GM13977 (cell line): ENCODE results near the gene KCNH1.

Source experiments
- DNase-seq: peaks from one replicate; pipeline ENCODE4 v3.0.0; 2012; ENCODE audit warnings: low spot score
- CTCF ChIP-seq: IDR thresholded peaks from 2 replicates; pipeline ENCODE4 v1.5.1; 2012; ENCODE audit warnings: mild to moderate bottlenecking, control low read depth; ENCODE audit not compliant: insufficient read depth; ENCODE audit errors: extremely low read depth, missing control alignments
- in situ Hi-C: fragments of 300-500 bp; cut with MboI; formaldehyde crosslinking; loops from one replicate; pipeline ENCODE4 v1.12.0; 2022; ENCODE audit warnings: low sequenced_read_pairs, low pct_unique_long_range_greater_than_20kb, mixed read lengths, inconsistent platforms; ENCODE audit not compliant: unreplicated experiment

Gene KCNH1

GRCh38 chr1:210739627-210740026 is 394.3 kb downstream of the KCNH1 start:
- TF ChIP-seq CTCF: no peak
- no peak for DNase-seq
- in situ Hi-C loops: no loop called here

GRCh38 chr1:210738256-210738655 is 395.7 kb downstream of the KCNH1 start:
- no peak for DNase-seq
- no peak for TF ChIP-seq CTCF
- in situ Hi-C loops: no loop called here

- TF ChIP-seq CTCF: no peak
- DNase-seq: no peak
- in situ Hi-C loops: no loop called here
These were observed 397.2 kb downstream of the KCNH1 start for GRCh38 chr1:210736713-210737112.

GRCh38 chr1:210731597-210731996 is 402.4 kb downstream of the KCNH1 start:
- in situ Hi-C loops: no loop called here
- no peak for DNase-seq
- no peak for TF ChIP-seq CTCF

GRCh38 chr1:210731193-210731592 is 402.8 kb downstream of the KCNH1 start:
- in situ Hi-C loops: no loop called here
- TF ChIP-seq CTCF: no peak
- no peak for DNase-seq

GRCh38 chr1:210730023-210730422 is 403.9 kb downstream of the KCNH1 start:
- in situ Hi-C loops: no loop called here
- TF ChIP-seq CTCF: no peak
- DNase-seq: no peak

GRCh38 chr1:210728437-210729149 is 405.4 kb downstream of the KCNH1 start:
- in situ Hi-C loops: no loop called here
- no peak for TF ChIP-seq CTCF
- DNase-seq: no peak
